Epithelial cell of esophagus (primary cell): ENCODE measurements around the gene E2F6.

Experiments used
- DNase-seq: peaks from one replicate; pipeline ENCODE4 v3.0.0; 2010; ENCODE audit warnings: low read depth
- H3K4me3 ChIP-seq: 2 replicates; pipeline ENCODE4 v1.5.1; 2011; ENCODE audit warnings: mild to moderate bottlenecking, low read length, control low read depth
- CTCF ChIP-seq: IDR thresholded peaks from 2 replicates; pipeline ENCODE4 v1.5.1; 2011; ENCODE audit warnings: low read depth, mild to moderate bottlenecking, low read length, control low read depth, inconsistent platforms; ENCODE audit not compliant: insufficient read depth; ENCODE audit errors: missing control alignments

Gene E2F6, protein sequence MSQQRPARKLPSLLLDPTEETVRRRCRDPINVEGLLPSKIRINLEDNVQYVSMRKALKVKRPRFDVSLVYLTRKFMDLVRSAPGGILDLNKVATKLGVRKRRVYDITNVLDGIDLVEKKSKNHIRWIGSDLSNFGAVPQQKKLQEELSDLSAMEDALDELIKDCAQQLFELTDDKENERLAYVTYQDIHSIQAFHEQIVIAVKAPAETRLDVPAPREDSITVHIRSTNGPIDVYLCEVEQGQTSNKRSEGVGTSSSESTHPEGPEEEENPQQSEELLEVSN

DNA sequence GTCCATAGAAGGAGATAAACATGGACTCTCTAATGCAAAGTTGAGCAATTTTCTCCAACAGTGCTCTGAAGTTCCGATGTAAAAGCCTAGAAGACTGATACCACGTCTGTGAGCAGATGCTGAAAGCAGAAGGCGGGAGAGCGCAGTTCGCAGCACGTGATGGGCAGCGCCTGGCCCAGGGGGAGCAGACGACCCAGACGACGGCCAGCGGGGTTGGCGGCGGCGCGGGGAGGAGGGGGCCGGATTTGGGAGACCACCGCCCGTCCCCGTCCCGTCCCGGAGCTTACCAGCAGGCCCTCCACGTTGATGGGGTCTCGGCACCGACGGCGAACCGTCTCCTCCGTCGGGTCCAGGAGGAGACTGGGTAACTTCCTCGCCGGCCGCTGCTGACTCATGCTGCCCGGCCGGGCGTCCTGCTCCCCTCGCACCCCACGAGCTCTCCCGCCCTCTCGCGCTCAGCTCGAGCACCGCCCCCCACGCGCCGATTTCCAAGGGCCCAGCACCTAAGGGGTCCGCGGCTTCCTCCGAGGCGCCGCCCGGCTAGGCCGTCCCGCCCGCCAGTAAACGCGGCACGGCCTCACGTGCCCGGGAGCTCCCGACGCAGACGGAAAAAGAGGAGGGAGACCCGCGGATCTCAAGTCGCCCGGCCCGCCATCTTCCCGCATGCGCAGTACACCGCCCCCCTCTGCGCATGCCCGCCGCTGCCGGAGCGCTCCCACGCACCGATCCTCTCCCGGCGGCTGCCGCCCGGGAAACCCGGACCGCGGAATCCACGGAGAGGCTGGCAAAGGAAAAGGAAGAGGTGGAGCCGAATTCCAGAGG is at the start of gene E2F6:
Gene E2F6 (minus strand): TSS at position 677 of the 822 bp plus-strand sequence. CDS start 282 bp downstream, at position 395.
- peak; percentile 94 for DNase-seq
- TF ChIP-seq CTCF = no peak
- H3K4me3 ChIP-seq = peak within 1 kb of the TSS; percentile 81

DNA sequence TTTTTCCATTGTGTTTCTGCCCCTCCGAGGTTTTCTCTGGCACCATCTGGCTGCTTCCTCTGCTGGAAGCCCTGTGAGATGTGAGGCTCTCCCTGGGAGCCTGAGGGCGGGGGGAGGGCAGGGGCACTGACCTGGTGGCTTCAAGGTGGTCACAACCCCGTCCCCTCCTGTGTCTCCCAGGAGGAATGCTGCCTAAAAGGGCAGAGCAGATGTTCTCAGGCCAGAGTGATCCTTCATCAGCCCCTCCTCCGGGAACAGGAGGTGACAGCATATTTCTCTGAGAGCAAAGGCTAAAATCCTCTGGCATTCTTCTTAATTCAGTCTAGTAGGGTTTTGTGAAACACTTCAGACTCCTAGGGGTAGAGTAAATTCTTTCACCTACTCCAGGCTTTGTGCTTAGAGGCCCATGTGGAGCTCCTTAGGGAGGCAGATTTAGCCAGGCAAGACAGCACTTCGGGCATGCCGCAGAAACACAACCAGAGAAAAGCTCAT is 49.6 kb upstream of the E2F6 start:
- no peak overlapping the region for H3K4me3 ChIP-seq
- no peak for TF ChIP-seq CTCF
- no peak for DNase-seq

- no peak for TF ChIP-seq CTCF
- no peak overlapping the region for H3K4me3 ChIP-seq
Observed at GRCh38 chr2:11514904-11515303, 48.9 kb upstream of the E2F6 start.

DNA sequence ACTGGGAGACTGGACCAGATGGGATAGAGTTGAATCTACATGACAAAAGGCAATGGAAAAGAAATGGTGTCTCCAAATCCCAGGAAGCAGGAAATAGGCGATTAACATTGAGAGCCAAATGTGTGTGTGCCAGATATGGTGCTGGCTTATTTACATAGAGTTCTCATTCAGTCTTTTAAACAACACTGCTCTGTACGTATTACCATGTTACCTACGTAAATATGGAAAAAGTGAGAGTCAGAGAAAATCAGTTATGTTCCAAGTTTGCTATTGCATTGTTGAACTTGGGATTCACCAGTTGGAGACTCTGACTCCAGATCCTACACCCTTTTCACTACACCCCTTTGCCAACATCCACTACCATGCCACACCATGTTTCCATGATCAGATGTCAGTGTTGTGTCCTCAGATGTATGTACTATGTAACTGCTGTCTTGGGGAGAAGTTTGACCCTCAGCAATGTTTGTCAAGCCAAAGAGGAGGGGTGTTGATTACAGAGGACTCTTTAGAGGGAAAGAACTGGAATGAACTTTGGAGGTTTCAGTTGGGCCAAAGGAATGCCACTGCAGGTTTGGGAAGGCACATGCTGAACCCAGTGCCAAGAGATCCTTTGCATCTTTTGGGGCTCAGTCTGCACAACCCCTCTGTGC is 48.2 kb upstream of the E2F6 start:
- H3K4me3 ChIP-seq = no peak overlapping the region
- DNase-seq = no peak
- no peak for TF ChIP-seq CTCF

More at GRCh38 chr2:11514904-11515303, 48.9 kb upstream of the E2F6 start:
- no peak for DNase-seq

GRCh38 chr2:11513319-11513718 is 47.4 kb upstream of the E2F6 start:
- no peak overlapping the region for H3K4me3 ChIP-seq
- DNase-seq = no peak
- no peak for TF ChIP-seq CTCF

DNA sequence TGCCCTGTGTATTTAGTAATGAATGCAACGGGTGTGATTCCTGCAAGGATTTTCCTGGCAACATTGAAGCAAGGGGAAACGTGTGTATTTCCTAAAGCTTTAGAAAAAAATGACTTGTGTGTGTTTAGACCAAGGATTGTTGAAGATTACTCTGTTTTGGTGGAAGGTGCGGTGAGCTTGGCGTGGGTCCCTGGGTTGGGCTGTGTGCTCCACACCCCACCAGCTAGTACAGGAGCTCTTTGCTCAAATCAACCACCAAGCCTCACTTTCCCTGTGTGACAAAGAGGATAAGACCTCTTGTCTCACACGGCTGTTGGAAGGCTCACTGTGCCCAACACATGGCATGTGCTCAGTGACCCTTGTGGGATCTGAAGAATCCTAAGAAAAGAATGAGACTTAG is 46.5 kb upstream of the E2F6 start:
- H3K4me3 ChIP-seq = no peak overlapping the region
- TF ChIP-seq CTCF = no peak
- no peak for DNase-seq
